Ishikawa (cell line): ENCODE measurements around the gene SAT1.

Experiments
- CEBPB ChIP-seq: IDR thresholded peaks from 2 replicates; pipeline ENCODE4 v1.6.1; 2012
- CREB1 ChIP-seq: IDR thresholded peaks from 2 replicates; pipeline ENCODE4 v1.6.1; 2012; ENCODE audit warnings: low read depth
- EGR1 ChIP-seq: IDR thresholded peaks from 2 replicates; pipeline ENCODE4 v1.6.1; 2012
- EP300 ChIP-seq: IDR thresholded peaks from 2 replicates; pipeline ENCODE4 v1.6.1; 2012; ENCODE audit warnings: borderline replicate concordance
- FOXM1 ChIP-seq: IDR thresholded peaks from 2 replicates; pipeline ENCODE4 v1.6.1; 2012; ENCODE audit warnings: low read depth, borderline replicate concordance
- MAX ChIP-seq: IDR thresholded peaks from 2 replicates; pipeline ENCODE4 v1.6.1; 2012
- NFIC ChIP-seq: IDR thresholded peaks from 2 replicates; pipeline ENCODE4 v1.6.1; 2012
- REST ChIP-seq: IDR thresholded peaks from 2 replicates; pipeline ENCODE4 v1.6.1; 2012; ENCODE audit warnings: low read depth, mild to moderate bottlenecking
- TAF1 ChIP-seq: IDR thresholded peaks from 2 replicates; pipeline ENCODE4 v1.6.1; 2012; ENCODE audit warnings: low read depth, mild to moderate bottlenecking
- TCF12 ChIP-seq: IDR thresholded peaks from 2 replicates; pipeline ENCODE4 v1.6.1; 2012; ENCODE audit warnings: low read depth
- TEAD4 ChIP-seq: IDR thresholded peaks from 2 replicates; pipeline ENCODE4 v1.6.1; 2012
- USF1 ChIP-seq: IDR thresholded peaks from 2 replicates; pipeline ENCODE4 v1.6.1; 2012
- YY1 ChIP-seq: IDR thresholded peaks from 2 replicates; pipeline ENCODE4 v1.6.1; 2012; ENCODE audit warnings: low read depth
- ZBTB7A ChIP-seq: IDR thresholded peaks from 2 replicates; pipeline ENCODE4 v1.6.1; 2012; ENCODE audit warnings: low read depth

SAT1 gene

GRCh38 chrX:23828881-23829280, 45.9 kb downstream of the SAT1 start:
- TF ChIP-seq REST (no peak), TCF12 (no peak), YY1 (no peak), EGR1 (no peak), USF1 (no peak), CREB1 (no peak), FOXM1 (no peak), EP300 (no peak), TEAD4 (no peak), MAX (no peak), ZBTB7A (no peak), CEBPB (no peak), TAF1 (no peak), NFIC (no peak)

GRCh38 chrX:23832721-23833120, 49.7 kb downstream of the SAT1 start:
- TF ChIP-seq MAX (no peak), TCF12 (no peak), TAF1 (no peak), ZBTB7A (no peak), CREB1 (no peak), TEAD4 (no peak), EGR1 (no peak)
